Measurements from ENCODE around the gene ZNHIT2. TPM values are rescaled to one million over a fixed set of nuclear protein-coding genes. Genes with fewer than 3 reads are reported as not detected.

Gene ZNHIT2
- total RNA-seq, 2 donors from 2014 or later, result 8.7 to 12.0 TPM

DNA sequence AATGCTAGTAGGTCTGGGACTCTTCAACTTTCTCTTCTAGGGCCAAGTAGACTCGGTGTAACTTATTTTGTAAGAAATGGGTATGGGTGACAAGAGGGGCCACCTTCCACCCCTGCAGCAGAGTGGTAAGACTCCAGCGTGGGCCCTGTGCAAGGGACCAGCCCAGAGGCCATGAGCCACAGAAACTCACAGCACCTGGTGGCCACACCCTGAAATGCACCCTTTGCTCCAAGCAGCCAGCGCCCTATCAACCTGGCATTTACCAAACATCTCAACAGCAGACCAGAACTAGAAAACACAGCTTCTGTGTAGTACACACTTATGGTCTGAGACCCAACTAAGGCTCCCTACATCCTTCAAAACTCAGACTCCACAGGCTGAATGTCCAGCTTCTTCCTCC, 39.4 kb downstream of the ZNHIT2 start:
- Histone ChIP-seq H3K4me3 (no peak overlapping the region), H3K27ac (no peak overlapping the region), H3K9me3 (no peaks in the 10 kb centered on the region), H3K4me1 (peaks cover 0 to 2% of the 10 kb centered on the region in 2 donors), H3K27me3 (no peaks in the 10 kb centered on the region), H3K36me3 (no peaks in the 10 kb centered on the region)
- TF ChIP-seq, protein P1, sequence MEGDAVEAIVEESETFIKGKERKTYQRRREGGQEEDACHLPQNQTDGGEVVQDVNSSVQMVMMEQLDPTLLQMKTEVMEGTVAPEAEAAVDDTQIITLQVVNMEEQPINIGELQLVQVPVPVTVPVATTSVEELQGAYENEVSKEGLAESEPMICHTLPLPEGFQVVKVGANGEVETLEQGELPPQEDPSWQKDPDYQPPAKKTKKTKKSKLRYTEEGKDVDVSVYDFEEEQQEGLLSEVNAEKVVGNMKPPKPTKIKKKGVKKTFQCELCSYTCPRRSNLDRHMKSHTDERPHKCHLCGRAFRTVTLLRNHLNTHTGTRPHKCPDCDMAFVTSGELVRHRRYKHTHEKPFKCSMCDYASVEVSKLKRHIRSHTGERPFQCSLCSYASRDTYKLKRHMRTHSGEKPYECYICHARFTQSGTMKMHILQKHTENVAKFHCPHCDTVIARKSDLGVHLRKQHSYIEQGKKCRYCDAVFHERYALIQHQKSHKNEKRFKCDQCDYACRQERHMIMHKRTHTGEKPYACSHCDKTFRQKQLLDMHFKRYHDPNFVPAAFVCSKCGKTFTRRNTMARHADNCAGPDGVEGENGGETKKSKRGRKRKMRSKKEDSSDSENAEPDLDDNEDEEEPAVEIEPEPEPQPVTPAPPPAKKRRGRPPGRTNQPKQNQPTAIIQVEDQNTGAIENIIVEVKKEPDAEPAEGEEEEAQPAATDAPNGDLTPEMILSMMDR (IDR thresholded peaks at IDR 0.05), result peak; percentile 32 to 55
- DNase-seq (ENCODE audit: low spot score), result no peak

GRCh38 chr11:65077451-65077850, 40.0 kb downstream of the ZNHIT2 start:
- H3K9me3 ChIP-seq, result no peaks in the 10 kb centered on the region
- no peaks in the 10 kb centered on the region for H3K36me3 ChIP-seq
- no peaks in the 10 kb centered on the region for H3K27me3 ChIP-seq
- H3K4me3 ChIP-seq, result no peak overlapping the region
- TF ChIP-seq, protein P1 (IDR thresholded peaks at IDR 0.05), result no peak
- H3K27ac ChIP-seq, result no peak overlapping the region
- DNase-seq (ENCODE audit: low spot score), result no peak
- H3K4me1 ChIP-seq, result no peaks in the 10 kb centered on the region

- Histone ChIP-seq H3K4me3 (no peak overlapping the region), H3K4me1 (no peaks in the 10 kb centered on the region), H3K9me3 (no peaks in the 10 kb centered on the region), H3K27ac (no peak overlapping the region), H3K36me3 (no peaks in the 10 kb centered on the region), H3K27me3 (no peaks in the 10 kb centered on the region)
- TF ChIP-seq, protein P1 (IDR thresholded peaks at IDR 0.05), result no peak
- DNase-seq (ENCODE audit: low spot score), result no peak
These were observed 44.9 kb downstream of the ZNHIT2 start for GRCh38 chr11:65072631-65072966.

GRCh38 chr11:65071907-65072630, 45.4 kb downstream of the ZNHIT2 start:
- Histone ChIP-seq H3K9me3 (no peaks in the 10 kb centered on the region), H3K4me1 (no peaks in the 10 kb centered on the region), H3K27me3 (no peaks in the 10 kb centered on the region), H3K36me3 (no peaks in the 10 kb centered on the region), H3K4me3 (no peak overlapping the region), H3K27ac (no peak overlapping the region)
- TF ChIP-seq, protein P1 (IDR thresholded peaks at IDR 0.05), result no peak
- no peak for DNase-seq (ENCODE audit: low spot score)

- H3K27ac ChIP-seq, result no peak overlapping the region
- no peaks in the 10 kb centered on the region for H3K36me3 ChIP-seq
- DNase-seq (ENCODE audit: low spot score), result no peak
- TF ChIP-seq, protein P1 (IDR thresholded peaks at IDR 0.05), result no peak
- H3K4me3 ChIP-seq, result no peak overlapping the region
- no peaks in the 10 kb centered on the region for H3K9me3 ChIP-seq
- no peaks in the 10 kb centered on the region for H3K27me3 ChIP-seq
- H3K4me1 ChIP-seq, result no peaks in the 10 kb centered on the region
These were observed 48.3 kb downstream of the ZNHIT2 start for GRCh38 chr11:65069217-65069616.

- Histone ChIP-seq H3K36me3 (no peaks in the 10 kb centered on the region), H3K9me3 (no peaks in the 10 kb centered on the region), H3K4me1 (no peaks in the 10 kb centered on the region), H3K4me3 (no peak overlapping the region), H3K27ac (no peak overlapping the region), H3K27me3 (no peaks in the 10 kb centered on the region)
- no peak for DNase-seq (ENCODE audit: low spot score)
- TF ChIP-seq, protein P1 (IDR thresholded peaks at IDR 0.05), result no peak
These were observed 50.1 kb downstream of the ZNHIT2 start for GRCh38 chr11:65067446-65067845.

Measured in right atrium auricular region (tissue), 2 donors.